AG09319 (cell line): ENCODE results near the gene EHBP1.

Experiments used
- DNase-seq: peaks from one replicate; pipeline ENCODE4 v3.0.0-alpha.2; 2010; ENCODE audit warnings: low read depth; ENCODE audit errors: extremely low read depth
- TF ChIP-seq, protein P1 (sequence below): IDR thresholded peaks from 2 replicates; pipeline ENCODE4 v1.5.1; 2011; ENCODE audit warnings: low read depth, mild to moderate bottlenecking, inconsistent platforms, low read length, moderate library complexity

Gene EHBP1

DNA sequence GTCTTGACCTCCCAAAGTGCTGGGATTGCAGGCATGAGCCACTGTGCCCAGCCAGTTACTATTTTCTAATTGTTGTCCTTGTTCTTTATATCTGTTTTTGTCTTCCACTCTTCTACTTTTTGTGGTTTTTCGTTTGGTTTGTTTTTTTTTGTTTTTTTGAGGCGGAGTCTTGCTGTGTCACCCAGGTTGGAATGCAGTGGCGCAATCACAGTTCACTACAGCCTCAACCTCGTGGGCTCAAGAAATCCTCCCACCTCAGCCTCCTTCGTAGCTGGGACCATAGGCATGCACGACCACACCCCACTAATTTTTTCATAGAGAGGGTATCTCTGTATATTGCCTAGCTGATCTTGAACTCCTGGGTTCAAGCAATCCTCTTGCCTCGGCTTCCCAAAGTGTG lies 100.7 kb downstream of the EHBP1 start:
- no peak for DNase-seq
- TF ChIP-seq, protein P1, sequence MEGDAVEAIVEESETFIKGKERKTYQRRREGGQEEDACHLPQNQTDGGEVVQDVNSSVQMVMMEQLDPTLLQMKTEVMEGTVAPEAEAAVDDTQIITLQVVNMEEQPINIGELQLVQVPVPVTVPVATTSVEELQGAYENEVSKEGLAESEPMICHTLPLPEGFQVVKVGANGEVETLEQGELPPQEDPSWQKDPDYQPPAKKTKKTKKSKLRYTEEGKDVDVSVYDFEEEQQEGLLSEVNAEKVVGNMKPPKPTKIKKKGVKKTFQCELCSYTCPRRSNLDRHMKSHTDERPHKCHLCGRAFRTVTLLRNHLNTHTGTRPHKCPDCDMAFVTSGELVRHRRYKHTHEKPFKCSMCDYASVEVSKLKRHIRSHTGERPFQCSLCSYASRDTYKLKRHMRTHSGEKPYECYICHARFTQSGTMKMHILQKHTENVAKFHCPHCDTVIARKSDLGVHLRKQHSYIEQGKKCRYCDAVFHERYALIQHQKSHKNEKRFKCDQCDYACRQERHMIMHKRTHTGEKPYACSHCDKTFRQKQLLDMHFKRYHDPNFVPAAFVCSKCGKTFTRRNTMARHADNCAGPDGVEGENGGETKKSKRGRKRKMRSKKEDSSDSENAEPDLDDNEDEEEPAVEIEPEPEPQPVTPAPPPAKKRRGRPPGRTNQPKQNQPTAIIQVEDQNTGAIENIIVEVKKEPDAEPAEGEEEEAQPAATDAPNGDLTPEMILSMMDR = no peak

DNA sequence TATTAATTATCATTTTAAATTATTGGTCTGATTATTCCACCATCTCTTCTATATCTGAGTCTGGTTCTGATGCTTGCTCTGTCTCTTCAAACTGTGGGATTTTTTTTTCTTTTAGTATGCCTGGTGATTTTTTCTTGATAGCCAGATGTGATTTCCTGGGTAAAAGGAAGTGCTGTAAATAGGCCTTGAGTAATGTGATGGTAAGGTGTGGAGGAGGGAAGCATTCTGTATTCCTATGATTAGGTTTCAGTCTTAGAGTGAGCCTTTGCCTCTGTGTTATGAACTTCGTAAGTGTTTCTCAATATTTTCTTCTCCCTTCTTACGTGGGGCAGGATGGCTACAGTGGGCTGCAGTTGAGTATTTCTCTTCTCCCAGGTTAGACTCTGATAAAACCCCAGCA lies 103.0 kb downstream of the EHBP1 start:
- TF ChIP-seq, protein P1 = no peak
- DNase-seq = no peak

DNA sequence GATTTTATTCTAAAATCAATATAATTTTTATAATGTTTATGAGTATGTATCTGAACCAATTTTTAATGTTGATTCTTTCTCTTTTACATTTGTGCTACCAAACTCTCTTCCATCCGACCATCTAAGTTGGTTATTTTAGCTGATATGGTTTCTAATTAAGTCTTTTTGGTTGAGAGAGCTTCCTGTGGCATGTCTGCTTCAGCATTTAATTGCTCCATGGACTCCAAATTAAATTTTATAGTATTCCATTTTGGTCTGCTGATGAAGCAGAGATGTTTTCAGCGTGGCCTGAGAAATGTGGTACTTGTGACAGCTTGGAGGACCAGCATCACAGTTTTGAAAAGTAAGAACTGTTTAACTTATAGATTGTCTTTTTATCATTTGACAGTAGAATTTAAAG lies 105.6 kb downstream of the EHBP1 start:
- TF ChIP-seq, protein P1 = no peak
- no peak for DNase-seq

DNA sequence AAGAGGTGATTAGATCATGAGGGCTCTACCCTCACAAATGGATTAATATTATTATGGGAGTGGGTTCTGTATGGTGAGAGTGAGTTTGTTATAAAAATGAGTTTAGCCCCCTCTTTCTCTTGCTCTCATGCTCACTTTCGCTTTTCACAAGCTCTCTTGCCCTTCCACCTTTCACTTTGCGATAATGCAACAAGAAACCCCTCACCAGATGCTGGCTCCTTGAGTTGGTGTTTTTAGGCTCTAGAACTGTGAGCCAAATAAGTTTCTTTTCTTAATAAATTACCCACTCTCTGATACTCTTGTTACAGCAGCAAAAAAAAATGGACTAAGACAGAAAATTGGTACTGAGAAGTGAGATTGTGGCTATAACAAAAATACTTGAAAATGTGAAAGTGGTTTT lies 106.5 kb downstream of the EHBP1 start:
- no peak for DNase-seq
- TF ChIP-seq, protein P1 = no peak

DNA sequence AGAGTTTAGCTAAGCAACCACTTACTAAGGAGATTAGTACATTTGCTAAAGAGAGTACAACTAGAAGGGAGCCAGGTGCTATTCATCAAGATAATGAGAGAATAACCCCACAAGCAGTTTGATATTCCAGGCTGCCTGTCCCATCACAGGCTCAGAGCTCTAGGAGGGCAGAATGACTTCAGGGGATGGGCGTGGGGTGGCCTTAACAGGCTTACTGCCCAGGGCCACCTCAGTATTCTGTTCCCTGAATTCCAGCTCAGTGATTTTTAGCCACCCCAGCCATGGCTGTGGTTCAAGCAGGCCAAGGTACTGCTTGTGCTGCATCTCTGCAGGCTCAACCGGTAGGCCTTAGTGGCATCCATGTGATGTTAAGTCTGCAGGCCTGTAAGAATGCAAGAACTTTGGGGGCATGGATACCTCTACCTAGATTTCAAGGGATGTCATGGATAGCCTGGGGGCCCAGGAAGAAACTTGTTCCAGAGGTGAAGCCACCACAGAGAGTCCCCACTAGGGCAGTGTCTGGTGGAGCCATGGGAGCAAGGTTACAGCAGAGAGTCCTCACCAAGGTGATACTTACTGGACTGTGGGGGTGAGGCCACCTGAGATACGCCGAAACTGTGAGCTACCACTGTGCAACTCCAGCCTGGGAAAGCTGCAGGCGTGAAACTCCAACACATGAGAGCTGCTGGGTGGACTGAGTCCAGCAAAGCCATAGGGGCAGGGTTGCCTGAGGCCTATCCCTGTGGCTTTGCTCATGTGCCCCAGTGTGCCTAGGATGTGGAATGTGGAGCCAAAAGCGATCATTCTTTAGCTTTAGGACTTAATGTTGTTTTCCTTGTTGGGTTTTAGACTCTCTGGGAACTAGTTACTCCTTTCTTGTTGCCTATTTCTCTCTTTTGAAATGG lies 107.7 kb downstream of the EHBP1 start:
- DNase-seq = no peak
- TF ChIP-seq, protein P1 = no peak

DNA sequence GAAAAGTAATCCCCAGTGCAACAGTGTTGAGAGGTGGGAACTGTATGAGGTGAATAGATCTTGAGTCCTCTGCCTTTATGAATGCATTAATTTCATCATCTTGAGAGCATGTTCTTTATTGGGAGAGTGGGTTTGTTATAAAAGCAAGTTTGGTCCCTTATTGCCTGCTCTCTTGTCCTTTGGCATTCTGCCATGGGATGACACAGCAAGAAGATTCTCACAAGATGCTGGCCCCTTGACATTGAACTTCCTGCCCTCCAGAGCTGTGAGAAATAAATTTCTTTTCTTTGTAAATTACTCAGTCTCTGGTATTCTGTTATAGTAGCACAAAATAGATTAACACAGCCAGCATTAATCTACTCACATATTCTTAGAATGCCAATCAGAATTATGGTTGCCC lies 108.6 kb downstream of the EHBP1 start:
- TF ChIP-seq, protein P1 = no peak
- peak; percentile 4 for DNase-seq

DNA sequence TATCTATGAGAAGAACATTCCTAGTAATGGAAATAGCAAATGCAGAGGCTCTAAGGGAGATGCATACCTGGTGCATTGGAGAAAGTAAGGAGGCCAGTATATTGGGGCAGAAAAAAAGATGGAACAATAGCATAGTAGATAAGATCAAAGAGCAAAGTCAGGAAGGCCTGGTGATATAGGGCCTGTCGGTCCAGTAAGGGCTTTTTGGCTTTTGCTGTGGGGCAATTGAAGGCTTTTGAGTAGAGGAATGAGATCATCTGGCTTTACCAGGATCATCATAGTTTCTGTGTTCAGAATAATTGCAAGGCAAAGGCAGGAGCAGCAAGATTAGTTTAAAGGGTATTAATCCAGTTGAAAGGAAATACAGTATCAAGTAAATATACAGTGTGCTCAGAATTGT lies 111.8 kb downstream of the EHBP1 start:
- TF ChIP-seq, protein P1 = no peak
- DNase-seq = no peak
